ENCODE data around the gene HMGCR. TPM values are rescaled to one million over a fixed set of nuclear protein-coding genes. Genes with fewer than 3 reads are reported as not detected.
"Not testable (repeated sequence)": the region's sequence is repeated elsewhere in the genome, so short reads cannot be mapped to it uniquely, and the experiment has no call there.

Gene HMGCR
- 24.9 TPM for polyA plus RNA-seq (2013, experiment 1 of 2; ENCODE audit: insufficient read length)
- 23.8 TPM for polyA plus RNA-seq (2013, experiment 2 of 2; ENCODE audit: insufficient read length)

- peak; percentile 100 for DNase-seq
Observed at GRCh38 chr5:75336615-75337336, at the start of gene HMGCR. Gene HMGCR (plus strand): TSS chr5:75337220. CDS start chr5:75342606, 5,386 bp downstream.

GRCh38 chr5:75291844-75292243 lies 45.2 kb upstream of the HMGCR start:
- not testable (repeated sequence) for DNase-seq

GRCh38 chr5:75300084-75300483 lies 36.9 kb upstream of the HMGCR start:
- DNase-seq: no peak

- DNase-seq: no peak
Observed at GRCh38 chr5:75303419-75303818, 33.6 kb upstream of the HMGCR start.

- not testable (repeated sequence) for DNase-seq
Observed at GRCh38 chr5:75304486-75304885, 32.5 kb upstream of the HMGCR start.

- DNase-seq: no peak
Observed at GRCh38 chr5:75306746-75307145, 30.3 kb upstream of the HMGCR start.

- no peak for DNase-seq
Observed at GRCh38 chr5:75310212-75310611, 26.8 kb upstream of the HMGCR start.

GRCh38 chr5:75319148-75319547 lies 17.9 kb upstream of the HMGCR start:
- DNase-seq: not testable (repeated sequence)

GRCh38 chr5:75319638-75320037 lies 17.4 kb upstream of the HMGCR start:
- no peak for DNase-seq

GRCh38 chr5:75320371-75320770 lies 16.6 kb upstream of the HMGCR start:
- DNase-seq: no peak

GRCh38 chr5:75322066-75322465 lies 15.0 kb upstream of the HMGCR start:
- no peak for DNase-seq

GRCh38 chr5:75324791-75325190 lies 12.2 kb upstream of the HMGCR start:
- DNase-seq: no peak

- DNase-seq: no peak
Observed at GRCh38 chr5:75325242-75325641, 11.8 kb upstream of the HMGCR start.

- DNase-seq: no peak
Observed at GRCh38 chr5:75330404-75330803, 6.6 kb upstream of the HMGCR start.

GRCh38 chr5:75331095-75332090 lies 5.6 kb upstream of the HMGCR start:
- no peak for DNase-seq

- not testable (repeated sequence) for DNase-seq
Observed at GRCh38 chr5:75333759-75334158, 3.3 kb upstream of the HMGCR start.

- DNase-seq: not testable (repeated sequence)
Observed at GRCh38 chr5:75334413-75334812, 2.6 kb upstream of the HMGCR start.

- no peak for DNase-seq
Observed at GRCh38 chr5:75335486-75335885, 1.5 kb upstream of the HMGCR start.

GRCh38 chr5:75335952-75336614 lies 937 bp upstream of the HMGCR start:
- peak; percentile 85 for DNase-seq

- DNase-seq: peak; percentile 6
Observed at GRCh38 chr5:75337366-75338021, 474 bp downstream of the HMGCR start.

GRCh38 chr5:75338408-75338807 lies 1.4 kb downstream of the HMGCR start:
- DNase-seq: no peak

Data from fibroblast of skin of back (primary cell).